Keratinocyte (primary cell): Measurements from ENCODE around the gene ID2.

Experiments used
- CTCF ChIP-seq, 3 experiments: IDR thresholded peaks in 1 of 3; conservative IDR thresholded peaks in 1 of 3; optimal IDR thresholded peaks in 1 of 3; 2 replicates in 2 of 3; 3 replicates in 1 of 3; pipeline versions ENCODE3 to v1.5.1; 2011; ENCODE audit warnings: low read length in 3 of 3, mild to moderate bottlenecking in 3 of 3, moderate library complexity in 2 of 3, control low read depth in 1 of 3, inconsistent platforms in 1 of 3; ENCODE audit not compliant: insufficient read depth in 2 of 3; ENCODE audit errors: extremely low read depth in 1 of 3
- EZH2 ChIP-seq: IDR thresholded peaks from one replicate; pipeline ENCODE4 v1.6.1; 2012; ENCODE audit warnings: inconsistent platforms, mild to moderate bottlenecking, low read length, moderate library complexity

- TF ChIP-seq CTCF (optimal IDR thresholded peaks at IDR 0.05 in 1 of 3, IDR thresholded peaks at IDR 0.05 in 1 of 3, conservative IDR thresholded peaks at IDR 0.05 in 1 of 3; ENCODE audit: extremely low read depth in 1 of 3, insufficient read depth in 2 of 3, low read length in 3 of 3) (no peak), EZH2 (no peak)
Measured at GRCh38 chr2:8657423-8658062, 24.3 kb upstream of the ID2 start.
